Type B pancreatic cell (in vitro differentiated cells): Measurements from ENCODE around the gene PGM5. TPM values are rescaled to one million over a fixed set of nuclear protein-coding genes. Genes with fewer than 3 reads are reported as not detected.

Experiments used
- DNase-seq: peaks from one replicate; pipeline ENCODE4 v3.0.0; 2021; ENCODE audit warnings: mixed read lengths; ENCODE audit not compliant: unreplicated experiment; ENCODE audit errors: extremely low spot score
- H3K27ac Mint-ChIP-seq: 2 replicates; pipeline ENCODE4 v1.8.0; 2021; ENCODE audit warnings: mild to moderate bottlenecking, mixed read lengths
- H3K27me3 Mint-ChIP-seq: 2 replicates; pipeline ENCODE4 v1.8.0; 2021; ENCODE audit warnings: mixed read lengths
- H3K36me3 Mint-ChIP-seq: 2 replicates; pipeline ENCODE4 v1.8.0; 2021; ENCODE audit warnings: mixed read lengths
- H3K4me1 Mint-ChIP-seq: one replicate; pipeline ENCODE4 v1.8.0; 2021; ENCODE audit warnings: mixed read lengths; ENCODE audit not compliant: unreplicated experiment
- H3K4me3 Mint-ChIP-seq: 2 replicates; pipeline ENCODE4 v1.8.0; 2021; ENCODE audit warnings: mild to moderate bottlenecking, mixed read lengths
- H3K9me3 Mint-ChIP-seq: 2 replicates; pipeline ENCODE4 v1.8.0; 2021; ENCODE audit warnings: mixed read lengths
- total RNA-seq: library from RNA; stranded (reverse); gene quantifications from 2 replicates; pipeline ENCODE4 v1.2.1, GENCODE V29; 2021; ENCODE audit warnings: low replicate concordance
- TF ChIP-seq, protein P1 (sequence below): fragments of 200-600 bp; sonication (generic); conservative IDR thresholded peaks from 2 replicates; pipeline ENCODE4 v1.5.0; 2021; ENCODE audit warnings: antibody characterized with exemption, mild to moderate bottlenecking

PGM5 gene
- total RNA-seq, 1 donor from 2014 or later = 21.2 TPM

DNA sequence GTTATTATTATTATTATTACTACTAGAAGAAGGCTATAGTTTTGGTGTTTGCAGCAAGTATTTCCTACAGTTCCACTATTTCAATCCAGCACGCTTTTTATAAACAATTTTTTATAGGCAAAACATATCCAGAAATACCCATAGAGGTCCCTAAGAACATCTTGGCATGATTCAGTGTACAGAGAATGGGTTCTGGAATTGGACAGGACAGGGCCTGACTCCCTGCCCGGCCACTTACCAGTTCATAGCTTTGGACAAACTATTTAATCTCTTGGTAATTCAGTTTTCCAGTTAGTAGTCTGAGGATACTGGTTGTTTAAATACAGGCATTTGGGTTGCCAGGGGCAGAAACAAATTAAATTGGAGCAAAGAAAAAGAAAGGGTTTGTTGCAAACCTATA lies 91.2 kb downstream of the PGM5 start:
- Mint-ChIP-seq H3K36me3 (no peaks in the 10 kb centered on the region), H3K27me3 (peaks cover 7% of the 10 kb centered on the region), H3K27ac (no peak overlapping the region), H3K4me1 (peaks cover 12% of the 10 kb centered on the region), H3K4me3 (no peak overlapping the region), H3K9me3 (no peaks in the 10 kb centered on the region)
- TF ChIP-seq, protein P1, sequence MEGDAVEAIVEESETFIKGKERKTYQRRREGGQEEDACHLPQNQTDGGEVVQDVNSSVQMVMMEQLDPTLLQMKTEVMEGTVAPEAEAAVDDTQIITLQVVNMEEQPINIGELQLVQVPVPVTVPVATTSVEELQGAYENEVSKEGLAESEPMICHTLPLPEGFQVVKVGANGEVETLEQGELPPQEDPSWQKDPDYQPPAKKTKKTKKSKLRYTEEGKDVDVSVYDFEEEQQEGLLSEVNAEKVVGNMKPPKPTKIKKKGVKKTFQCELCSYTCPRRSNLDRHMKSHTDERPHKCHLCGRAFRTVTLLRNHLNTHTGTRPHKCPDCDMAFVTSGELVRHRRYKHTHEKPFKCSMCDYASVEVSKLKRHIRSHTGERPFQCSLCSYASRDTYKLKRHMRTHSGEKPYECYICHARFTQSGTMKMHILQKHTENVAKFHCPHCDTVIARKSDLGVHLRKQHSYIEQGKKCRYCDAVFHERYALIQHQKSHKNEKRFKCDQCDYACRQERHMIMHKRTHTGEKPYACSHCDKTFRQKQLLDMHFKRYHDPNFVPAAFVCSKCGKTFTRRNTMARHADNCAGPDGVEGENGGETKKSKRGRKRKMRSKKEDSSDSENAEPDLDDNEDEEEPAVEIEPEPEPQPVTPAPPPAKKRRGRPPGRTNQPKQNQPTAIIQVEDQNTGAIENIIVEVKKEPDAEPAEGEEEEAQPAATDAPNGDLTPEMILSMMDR = no peak
- DNase-seq = no peak

DNA sequence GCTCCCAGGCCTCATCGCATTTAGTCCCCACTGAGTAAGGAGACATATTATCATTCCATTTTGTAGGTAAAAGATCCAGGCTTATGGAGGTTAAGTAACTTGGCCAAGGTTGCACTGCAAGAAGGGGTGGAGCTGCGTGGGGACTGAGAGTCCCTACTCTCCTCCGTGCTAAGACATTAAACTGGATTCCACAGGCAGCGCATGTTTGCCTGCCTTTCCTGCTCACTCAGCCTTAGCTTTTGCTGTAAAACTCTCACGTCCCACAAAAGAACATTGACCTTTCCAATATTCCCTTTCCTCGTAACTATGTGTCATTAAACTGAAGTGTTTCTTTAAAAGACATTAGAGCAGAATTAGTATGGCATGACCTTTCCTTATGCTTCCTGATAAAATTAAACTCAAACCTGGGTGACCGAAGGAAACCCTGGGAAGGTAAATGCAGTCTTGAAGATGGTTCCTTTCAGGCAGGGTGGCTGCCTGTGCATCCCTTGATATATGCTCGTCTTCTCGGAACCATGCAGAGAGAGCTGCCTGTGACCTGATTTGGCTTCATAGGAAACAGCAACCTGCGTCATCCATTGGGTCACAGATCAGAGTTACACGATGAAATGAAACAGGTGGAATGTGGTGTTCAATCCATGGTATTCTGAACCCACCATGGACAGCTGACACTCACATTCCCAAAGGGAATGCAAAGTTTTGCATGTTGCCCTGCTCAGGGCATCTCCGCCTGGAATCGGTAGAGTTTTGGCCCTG lies 98.3 kb downstream of the PGM5 start:
- no peak overlapping the region for H3K4me3 Mint-ChIP-seq
- TF ChIP-seq, protein P1 = no peak
- no peak for DNase-seq
- no peaks in the 10 kb centered on the region for H3K9me3 Mint-ChIP-seq
- H3K27ac Mint-ChIP-seq = no peak overlapping the region
- H3K4me1 Mint-ChIP-seq = no peaks in the 10 kb centered on the region
- H3K27me3 Mint-ChIP-seq = peaks cover 3% of the 10 kb centered on the region
- H3K36me3 Mint-ChIP-seq = no peaks in the 10 kb centered on the region

DNA sequence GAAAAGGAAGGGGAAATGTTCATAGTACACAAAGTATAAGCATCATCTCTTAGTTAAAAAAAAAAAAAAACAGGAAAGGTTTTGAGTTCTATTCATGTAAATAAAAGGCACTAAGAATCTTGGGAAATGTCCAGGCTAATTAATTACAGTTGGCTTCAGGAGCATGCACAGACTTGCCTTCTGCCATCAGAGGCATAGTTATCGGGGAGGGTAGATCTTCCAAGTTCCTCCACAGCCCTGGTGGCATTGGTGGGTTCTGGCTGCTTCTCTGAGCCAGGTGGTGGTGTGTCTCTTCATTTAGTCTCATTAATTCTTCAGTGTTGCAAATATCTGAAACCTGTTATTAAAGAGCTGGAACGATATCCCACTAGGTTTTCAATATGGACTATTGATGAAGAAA lies 99.0 kb downstream of the PGM5 start:
- TF ChIP-seq, protein P1 = no peak
- Mint-ChIP-seq H3K36me3 (no peaks in the 10 kb centered on the region), H3K27me3 (peaks cover 3% of the 10 kb centered on the region), H3K27ac (no peak overlapping the region), H3K9me3 (no peaks in the 10 kb centered on the region), H3K4me1 (no peaks in the 10 kb centered on the region), H3K4me3 (no peak overlapping the region)
- no peak for DNase-seq

DNA sequence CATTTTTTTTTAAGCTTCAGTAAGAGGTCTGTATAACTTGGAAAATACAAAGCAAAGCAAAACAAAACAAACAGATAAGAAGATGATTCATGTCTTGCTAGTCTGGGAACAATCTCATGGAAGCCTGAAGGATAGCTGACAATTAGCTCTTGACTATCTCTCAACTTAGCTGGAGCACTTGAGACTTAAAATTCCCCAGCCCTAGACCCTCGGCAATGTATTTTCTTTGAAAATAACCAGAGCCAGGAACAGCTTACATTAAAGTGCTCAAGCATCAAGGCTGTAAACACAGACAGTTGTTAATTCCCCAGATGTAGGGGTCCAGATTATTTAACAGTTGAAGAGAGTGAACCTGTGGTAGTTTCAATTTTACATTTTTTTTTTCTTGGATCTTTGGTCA lies 101.4 kb downstream of the PGM5 start:
- Mint-ChIP-seq H3K27me3 (no peaks in the 10 kb centered on the region), H3K4me1 (no peaks in the 10 kb centered on the region), H3K36me3 (no peaks in the 10 kb centered on the region), H3K9me3 (no peaks in the 10 kb centered on the region), H3K4me3 (no peak overlapping the region), H3K27ac (no peak overlapping the region)
- DNase-seq = no peak
- TF ChIP-seq, protein P1 = no peak

DNA sequence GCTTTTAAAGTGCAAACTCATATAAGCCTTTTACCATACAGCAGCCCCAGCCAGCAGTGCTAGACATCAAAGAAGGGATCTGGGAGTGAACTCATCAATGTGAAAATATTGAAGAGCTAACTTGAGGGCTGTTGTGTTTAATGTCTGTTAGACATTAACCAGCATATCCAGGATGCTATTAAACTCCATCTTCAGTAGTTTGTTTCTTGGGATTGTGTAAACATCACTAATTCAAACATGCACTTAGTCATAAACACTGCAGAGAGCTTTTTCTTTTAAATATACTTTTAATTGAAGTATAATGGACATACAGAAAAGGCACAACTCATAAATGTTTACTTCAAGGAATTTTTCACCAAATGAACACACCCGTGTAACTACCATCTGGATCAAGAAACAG lies 102.5 kb downstream of the PGM5 start:
- Mint-ChIP-seq H3K9me3 (no peaks in the 10 kb centered on the region), H3K4me1 (no peaks in the 10 kb centered on the region), H3K4me3 (no peak overlapping the region), H3K27me3 (no peaks in the 10 kb centered on the region), H3K27ac (no peak overlapping the region), H3K36me3 (no peaks in the 10 kb centered on the region)
- TF ChIP-seq, protein P1 = no peak
- no peak for DNase-seq
